GM23338 (cell line): ENCODE measurements around the gene EML4.

Experiments
- CREB1 ChIP-seq: fragments of 250-450 bp; sonication (Bioruptor Pico); IDR thresholded peaks from 2 replicates; pipeline ENCODE4 v1.5.0; 2020; ENCODE audit warnings: low read depth, mild to moderate bottlenecking, moderate library complexity
- CTCF ChIP-seq, 2 experiments: fragments of 200-600 bp in 1 of 2; sonication (generic) in 1 of 2; conservative IDR thresholded peaks; 2 replicates each; pipeline versions ENCODE4 v1.5.1 to v1.6.1; 2016 to 2017; ENCODE audit warnings: antibody characterized with exemption in 2 of 2, low read depth in 2 of 2, mild to moderate bottlenecking in 2 of 2, moderate library complexity in 1 of 2
- ETS1 ChIP-seq: IDR thresholded peaks from 2 replicates; pipeline ENCODE4 v1.6.1; 2016; ENCODE audit warnings: antibody characterized with exemption
- EZH2 ChIP-seq: fragments of 200-600 bp; sonication (generic); IDR thresholded peaks from one replicate; pipeline ENCODE4 v1.8.0; 2017; ENCODE audit warnings: antibody characterized with exemption, mild to moderate bottlenecking, low read depth; ENCODE audit not compliant: unreplicated experiment
- EZH2phosphoT487 ChIP-seq: fragments of 200-600 bp; sonication (generic); IDR thresholded peaks from one replicate; pipeline ENCODE4 v1.8.1; 2018; ENCODE audit warnings: antibody characterized with exemption; ENCODE audit not compliant: unreplicated experiment
- JUNB ChIP-seq: IDR thresholded peaks from one replicate; pipeline ENCODE4 v1.6.1; 2016; ENCODE audit warnings: antibody characterized with exemption; ENCODE audit not compliant: unreplicated experiment
- POLR2AphosphoS5 ChIP-seq: IDR thresholded peaks from 2 replicates; pipeline ENCODE4 v1.6.1; 2016; ENCODE audit warnings: antibody characterized with exemption, low read depth
- REST ChIP-seq: IDR thresholded peaks from one replicate; pipeline ENCODE4 v1.6.1; 2018; ENCODE audit warnings: antibody characterized with exemption; ENCODE audit not compliant: unreplicated experiment

DNA sequence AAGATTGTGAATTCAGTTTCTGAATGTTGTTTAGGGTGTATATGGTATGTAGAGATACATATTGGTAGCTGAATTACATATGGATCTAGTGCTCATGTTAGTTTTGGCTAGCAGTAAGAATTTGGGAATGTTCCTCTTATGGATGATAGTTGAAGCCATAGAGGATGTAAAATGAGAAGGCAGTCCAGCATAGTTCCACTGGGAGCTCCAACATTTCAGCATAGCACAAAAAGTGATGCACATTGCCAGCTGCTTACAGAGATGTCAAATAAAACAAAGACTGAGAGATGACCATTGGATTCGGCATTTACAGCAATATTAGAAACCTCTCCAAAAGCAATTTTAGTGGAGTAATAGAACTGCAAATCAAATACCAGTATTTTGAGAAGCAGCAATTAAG lies 77.4 kb downstream of the EML4 start:
- no peak for TF ChIP-seq CTCF (conservative IDR thresholded peaks at IDR 0.05; ENCODE audit: low read depth in 2 of 2)
- TF ChIP-seq POLR2AphosphoS5: no peak
- no peak for TF ChIP-seq EZH2phosphoT487
- no peak for TF ChIP-seq REST
- TF ChIP-seq EZH2: no peak
- no peak for TF ChIP-seq JUNB
- TF ChIP-seq ETS1: no peak
- TF ChIP-seq CREB1 (CRISPR knock-in tag): no peak
